NCI-H510A treated with DMSO at 0.1 percent for 48 hours (cell line): Measurements from ENCODE around the gene SLC5A2.

Experiments used
- DNase-seq: peaks from one replicate; lab custom pipeline; 2025; lab: John Stamatoyannopoulos, UW

SLC5A2 gene

DNA sequence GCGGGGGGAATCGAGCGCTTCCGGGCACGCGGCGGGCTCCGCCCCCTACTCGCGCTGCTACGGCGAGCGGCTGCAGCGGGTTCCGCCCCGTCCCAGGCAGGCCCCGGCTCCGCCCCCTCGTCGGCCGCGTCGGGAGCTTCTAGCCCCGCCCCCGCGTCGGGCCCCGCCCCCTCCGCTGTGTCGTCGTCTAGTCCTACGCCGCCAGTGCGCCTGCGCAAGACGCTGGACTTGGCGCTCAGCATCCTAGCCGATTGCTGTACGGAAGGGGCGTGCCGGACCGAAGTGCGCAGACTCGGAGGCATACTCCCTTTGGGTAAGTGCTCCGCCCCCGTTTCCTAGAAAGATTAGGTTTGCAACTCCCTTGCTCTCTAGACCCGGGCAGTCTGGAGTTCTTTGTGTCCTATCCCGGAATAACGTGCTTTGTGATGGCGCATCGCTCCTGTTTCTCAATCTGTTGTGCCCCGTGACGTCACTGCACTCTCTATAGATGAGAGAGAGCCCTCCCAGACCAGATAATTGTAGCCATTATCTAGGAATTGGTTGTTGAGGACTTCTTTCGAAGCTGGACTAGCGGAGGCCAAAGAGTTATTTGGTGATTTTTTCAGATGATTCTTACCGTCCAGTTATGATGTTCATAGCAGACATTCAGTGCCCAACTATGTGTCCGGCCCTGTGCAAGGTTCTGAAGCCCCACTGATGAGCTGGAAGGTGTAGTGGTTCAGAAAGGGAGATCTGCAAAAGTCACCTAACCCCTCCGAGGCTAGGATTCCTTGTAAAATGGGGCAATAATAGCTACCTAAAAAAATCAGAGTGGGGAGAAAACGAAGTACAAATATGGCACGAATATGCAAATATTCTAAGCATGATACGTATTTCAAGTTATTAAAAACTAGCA lies 23.0 kb upstream of the SLC5A2 start:
- DNase-seq, result peak; percentile 99

DNA sequence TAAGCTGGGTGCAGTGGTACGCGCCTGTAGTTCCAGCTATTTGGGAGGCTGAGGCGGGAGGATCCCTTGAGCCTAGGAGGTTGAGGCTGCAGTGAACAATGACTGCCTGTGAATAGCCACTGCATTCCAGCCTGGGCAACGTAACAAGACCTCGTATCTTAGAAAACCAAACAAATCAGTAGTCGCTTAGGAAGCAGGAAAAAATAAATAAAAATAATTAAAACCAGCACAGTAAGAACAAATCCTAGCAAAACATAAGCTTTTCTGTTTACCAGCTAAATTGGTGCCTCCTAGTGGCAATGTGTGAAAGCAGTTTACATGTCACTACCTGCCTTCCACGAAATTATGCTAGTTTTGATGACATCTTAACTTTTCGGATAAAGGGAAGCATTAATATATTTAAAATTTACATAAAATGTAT lies 22.3 kb upstream of the SLC5A2 start:
- DNase-seq, result peak; percentile 47

DNA sequence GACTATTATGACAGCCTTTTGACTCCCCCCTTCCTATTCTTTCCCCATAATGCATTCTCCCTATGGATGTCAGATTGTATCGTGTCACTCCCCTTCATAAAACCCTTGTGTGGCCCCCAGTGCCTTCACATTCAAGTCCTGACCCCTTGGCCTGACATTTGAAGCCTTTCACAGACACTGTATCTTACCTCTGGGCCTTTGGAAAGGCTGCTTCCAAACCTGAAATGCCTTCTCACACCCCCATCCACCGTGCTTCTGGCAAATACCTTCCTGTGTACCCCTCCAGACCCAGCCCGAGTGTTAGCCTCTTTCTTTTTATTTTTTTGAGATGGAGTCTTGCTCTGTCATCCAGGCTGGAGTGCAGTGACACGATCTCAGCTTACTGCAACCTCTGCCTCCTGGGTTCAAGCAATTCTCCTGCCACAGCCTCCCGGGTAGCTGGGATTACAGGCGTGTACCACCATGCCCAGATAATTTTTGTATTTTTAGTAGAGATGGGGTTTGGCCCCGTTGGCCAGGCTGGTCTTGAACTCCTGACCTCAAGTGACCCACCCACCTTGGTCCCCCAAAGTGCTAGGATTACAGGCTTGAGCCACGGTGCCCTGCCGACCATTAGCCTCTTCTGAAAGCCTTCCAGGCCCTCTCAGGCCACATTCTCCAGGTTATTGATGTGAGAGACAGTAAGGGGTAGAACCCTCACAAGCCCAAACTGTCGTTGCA lies 21.6 kb upstream of the SLC5A2 start:
- DNase-seq, result no peak

DNA sequence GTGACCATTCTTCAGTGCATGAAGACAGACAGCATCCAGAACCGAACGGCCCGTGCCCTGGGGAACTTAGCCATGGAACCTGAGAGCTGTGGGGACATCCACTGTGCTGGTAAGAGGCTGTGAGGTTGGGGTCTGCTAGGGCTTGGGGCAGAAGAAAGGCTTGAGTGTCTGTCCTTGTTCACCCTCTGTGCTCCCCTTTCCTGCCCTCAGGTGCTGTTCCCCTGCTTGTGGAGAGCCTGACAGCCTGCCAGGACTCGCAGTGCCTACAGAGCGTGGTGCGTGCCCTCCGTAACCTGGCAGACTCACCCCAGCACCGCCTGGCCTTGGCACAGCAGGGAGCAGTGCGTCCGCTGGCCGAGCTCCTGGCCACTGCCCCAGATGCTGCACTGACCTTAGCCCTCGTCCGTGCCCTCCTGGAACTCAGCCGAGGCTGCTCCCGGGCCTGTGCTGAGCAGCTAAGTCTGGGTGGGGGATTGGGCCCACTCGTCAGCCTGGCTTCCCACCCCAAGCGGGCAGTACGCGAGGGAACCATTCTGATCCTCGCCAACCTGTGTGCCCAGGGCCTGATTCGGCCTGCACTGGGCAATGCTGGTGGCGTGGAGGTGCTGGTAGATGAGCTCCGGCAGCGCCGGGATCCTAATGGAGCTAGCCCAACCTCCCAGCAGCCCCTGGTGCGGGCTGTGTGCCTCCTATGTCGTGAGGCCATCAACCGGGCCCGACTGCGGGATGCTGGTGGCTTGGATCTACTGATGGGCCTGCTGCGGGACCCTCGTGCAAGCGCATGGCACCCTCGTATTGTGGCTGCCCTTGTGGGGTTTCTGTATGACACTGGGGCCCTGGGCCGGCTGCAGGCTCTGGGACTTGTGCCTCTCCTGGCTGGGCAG lies 20.8 kb upstream of the SLC5A2 start:
- no peak for DNase-seq

DNA sequence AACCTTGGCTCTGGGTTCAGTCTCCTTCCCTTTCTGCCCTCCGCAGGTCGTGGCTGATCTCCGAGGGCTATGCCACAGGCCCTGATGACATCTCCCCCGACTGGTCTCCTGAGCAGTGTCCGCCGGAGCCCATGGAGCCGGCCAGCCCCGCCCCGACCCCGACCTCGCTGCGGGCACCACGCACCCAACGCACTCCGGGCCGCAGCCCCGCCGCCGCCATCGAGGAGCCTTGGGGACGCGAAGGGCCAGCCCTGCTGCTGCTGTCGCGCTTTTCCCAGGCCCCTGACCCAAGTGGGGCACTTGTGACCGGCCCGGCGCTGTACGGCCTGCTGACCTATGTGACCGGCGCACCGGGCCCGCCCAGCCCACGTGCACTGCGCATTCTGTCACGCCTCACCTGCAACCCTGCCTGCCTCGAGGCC lies 18.6 kb upstream of the SLC5A2 start:
- DNase-seq, result no peak

DNA sequence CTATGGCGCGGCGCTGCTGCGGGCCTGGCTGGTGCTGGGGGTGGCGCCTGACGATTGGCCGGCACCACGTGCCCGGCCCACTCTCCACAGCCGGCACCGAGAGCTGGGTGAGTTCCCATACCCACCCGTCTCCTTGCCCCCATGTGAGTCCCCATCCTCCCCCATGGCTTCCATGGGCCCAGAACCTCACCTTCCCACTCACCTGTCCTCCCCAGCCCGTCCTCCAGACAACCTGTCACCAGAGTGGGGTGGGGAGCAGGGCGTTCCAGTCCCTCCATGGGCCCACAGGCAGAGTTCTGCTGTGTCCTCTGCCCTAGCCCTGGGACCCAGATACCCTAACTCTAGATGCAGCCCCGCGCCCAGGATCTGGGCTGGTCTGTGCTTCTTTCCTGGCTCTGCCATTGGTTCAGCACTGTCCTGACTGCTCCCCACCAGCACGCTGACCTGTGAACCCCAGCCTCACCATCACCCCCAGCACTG lies 18.1 kb upstream of the SLC5A2 start:
- DNase-seq, result no peak

DNA sequence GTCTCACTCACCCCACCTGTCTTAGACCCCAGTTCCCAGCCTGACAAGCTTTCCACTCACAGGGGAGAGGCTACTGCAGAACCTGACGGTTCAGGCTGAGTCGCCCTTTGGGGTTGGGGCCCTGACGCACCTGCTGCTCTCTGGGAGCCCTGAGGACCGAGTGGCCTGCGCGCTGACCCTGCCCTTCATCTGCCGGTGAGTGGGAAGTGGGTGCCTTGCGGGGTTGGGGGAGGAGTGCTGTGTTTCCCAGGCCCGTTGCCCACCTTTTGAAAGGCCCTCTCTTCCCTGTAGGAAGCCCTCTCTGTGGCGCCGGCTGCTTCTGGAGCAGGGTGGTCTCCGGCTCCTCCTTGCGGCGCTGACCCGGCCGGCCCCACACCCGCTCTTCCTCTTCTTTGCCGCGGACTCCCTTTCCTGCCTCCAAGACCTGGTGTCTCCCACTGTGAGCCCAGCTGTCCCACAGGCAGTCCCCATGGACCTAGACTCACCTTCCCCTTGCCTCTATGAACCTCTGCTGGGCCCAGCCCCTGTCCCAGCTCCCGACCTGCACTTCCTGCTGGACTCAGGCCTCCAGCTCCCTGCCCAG lies 17.0 kb upstream of the SLC5A2 start:
- DNase-seq, result no peak

DNA sequence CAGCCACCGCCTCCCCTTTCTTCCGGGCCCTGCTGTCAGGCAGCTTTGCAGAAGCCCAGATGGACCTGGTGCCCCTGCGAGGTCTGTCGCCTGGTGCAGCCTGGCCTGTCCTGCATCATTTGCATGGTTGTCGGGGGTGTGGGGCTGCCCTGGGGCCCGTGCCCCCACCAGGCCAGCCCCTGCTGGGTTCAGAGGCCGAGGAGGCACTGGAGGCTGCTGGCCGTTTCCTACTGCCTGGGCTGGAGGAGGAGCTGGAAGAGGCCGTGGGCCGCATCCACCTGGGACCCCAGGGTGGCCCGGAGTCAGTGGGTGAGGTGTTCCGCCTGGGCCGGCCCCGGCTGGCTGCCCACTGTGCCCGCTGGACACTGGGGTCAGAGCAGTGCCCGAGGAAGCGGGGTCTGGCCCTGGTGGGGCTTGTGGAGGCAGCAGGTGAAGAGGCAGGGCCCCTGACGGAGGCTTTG lies 16.5 kb upstream of the SLC5A2 start:
- no peak for DNase-seq

DNA sequence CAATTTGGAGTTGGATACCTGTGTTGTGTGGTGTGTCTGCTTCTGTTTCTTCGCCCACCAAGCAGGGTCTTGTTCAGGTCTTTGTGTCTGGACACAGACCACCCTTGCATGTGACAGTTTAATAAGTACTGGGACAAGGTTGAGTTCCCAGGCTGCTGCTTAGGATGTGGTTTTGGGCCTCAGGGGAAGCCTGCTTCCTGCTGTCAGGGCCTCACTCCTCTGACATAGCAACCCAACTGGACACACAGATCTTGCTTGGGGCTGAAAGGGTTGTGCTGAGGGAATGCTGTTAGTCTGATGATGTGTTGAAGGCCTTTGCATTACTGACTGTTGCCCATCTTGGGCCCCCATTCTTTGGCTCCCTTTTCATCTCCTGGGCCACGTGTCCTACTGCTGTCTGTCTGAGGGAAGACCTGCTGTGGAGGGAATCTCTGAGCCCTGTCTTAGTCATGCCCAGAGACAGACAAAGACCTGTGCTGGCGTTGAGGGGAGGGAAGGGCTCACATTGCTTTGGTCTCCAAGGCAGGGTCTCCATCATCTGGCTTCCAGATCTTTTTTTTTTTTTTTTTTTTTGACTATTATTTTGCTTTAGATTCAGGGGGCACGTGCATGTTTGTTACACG lies 15.7 kb upstream of the SLC5A2 start:
- no peak for DNase-seq

DNA sequence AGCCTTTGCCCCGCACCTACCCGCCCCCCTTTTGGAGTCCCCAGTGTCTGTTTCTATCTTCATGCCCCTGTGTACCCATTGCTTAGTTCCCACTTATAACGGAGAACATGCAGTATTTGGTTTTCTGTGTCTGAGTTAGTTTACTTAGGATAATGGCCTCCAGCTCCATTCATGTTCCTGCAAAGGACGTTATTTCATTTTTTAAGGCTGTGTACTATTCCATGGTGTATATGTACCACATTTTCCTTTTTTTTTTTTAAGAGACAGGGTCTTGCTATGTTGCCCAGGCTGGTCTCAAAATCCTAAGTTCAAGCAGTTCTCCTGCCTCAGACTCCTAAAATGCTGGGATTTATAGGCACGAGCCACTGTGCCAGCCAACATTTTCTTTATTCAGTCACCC lies 15.1 kb upstream of the SLC5A2 start:
- DNase-seq, result no peak

DNA sequence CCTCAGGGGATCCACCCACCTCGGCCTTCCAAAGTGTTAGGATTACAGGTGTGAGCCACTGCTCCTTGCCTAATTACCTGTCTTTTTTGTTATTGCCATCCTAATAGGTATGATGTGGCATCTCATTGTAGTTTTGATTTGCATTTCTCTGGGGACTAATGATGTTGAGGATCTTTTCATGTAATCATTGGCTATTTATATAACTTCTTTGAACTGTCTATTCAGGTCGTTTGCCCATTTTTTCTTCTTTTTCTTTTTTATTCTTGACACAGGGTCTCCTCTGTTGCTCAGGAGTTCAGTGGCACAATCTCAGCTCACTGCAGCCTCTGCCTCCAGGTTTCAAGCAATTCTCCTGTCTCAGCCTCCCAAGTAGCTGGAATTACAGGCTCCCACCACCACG lies 12.3 kb upstream of the SLC5A2 start:
- no peak for DNase-seq

DNA sequence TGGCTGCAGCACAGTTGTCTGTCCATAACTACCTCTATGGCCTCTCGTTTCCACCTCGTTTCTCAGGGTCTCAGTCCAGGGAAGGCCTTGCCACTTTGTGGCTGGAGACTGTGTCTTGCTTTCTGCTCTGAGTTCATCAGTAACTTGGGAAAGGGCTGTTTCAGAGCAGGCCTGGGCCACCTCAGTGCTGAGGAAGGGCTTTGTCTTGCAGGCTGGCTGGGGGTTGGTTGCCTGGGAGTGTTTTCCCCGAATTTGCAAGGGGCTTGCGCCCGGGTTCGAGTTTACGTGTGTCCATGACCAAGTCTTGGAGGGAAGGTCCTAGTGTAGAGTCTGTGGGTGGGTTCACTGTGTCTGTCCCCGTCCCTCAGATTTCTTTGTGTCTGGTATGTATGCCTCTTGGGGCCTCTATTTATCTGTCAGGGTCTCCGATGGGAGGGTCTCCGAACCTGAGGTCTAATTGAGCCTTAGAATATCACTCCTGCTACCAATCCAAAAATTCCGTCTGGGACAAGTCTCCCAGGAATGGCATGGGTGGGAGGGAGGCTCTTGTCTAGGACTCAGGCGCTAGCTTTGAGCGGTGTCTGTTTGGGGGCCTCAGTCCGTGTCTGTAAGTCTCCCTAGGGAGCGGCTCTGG lies 11.6 kb upstream of the SLC5A2 start:
- no peak for DNase-seq

DNA sequence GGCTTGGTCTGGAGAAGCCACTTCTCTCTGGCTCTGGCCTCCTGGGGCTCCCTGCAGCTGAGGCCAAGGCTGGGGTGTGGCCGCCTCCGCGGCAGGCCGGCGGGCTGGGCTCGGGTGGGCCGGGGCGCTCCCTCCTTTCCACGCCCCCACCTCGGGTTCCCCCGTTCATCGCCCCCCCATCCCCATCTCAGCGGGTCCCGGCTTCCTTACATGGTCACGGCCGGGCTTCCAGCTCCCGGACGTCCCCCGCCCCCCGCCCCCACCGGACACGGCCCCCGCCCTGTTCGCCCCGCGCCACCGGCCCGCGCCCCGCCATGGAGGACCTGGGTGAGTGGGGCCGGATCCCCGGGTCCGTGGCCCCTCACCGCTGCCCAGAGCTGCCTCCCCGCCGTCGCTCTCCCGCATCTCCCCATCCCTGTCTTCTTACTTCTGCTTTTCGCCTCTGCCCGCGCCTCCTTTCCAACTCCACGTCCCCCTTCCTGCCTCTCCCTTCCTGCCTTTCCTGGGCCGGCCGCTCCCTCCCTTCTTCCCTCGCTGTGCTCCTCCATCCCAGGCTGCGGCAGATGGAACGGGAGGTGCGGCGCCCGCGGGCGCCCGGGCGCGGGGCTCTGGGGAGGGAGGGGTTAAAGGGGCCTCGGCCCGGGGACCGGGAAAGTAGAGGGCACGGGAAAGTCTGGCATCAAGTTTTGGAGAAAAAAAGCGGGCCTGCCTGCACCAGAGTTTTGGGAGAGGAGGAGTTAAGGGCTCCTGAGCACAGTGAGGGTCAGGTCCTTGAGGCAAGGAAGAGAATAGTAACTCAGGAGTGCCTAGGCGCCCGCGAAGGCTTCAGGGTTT lies 10.8 kb upstream of the SLC5A2 start, which contains the start of gene TGFB1I1:
TSS of gene TGFB1I1 (plus strand) at position 278 of the 834 bp plus-strand sequence. CDS start at position 315, 37 bp downstream.
- peak; percentile 29 for DNase-seq

DNA sequence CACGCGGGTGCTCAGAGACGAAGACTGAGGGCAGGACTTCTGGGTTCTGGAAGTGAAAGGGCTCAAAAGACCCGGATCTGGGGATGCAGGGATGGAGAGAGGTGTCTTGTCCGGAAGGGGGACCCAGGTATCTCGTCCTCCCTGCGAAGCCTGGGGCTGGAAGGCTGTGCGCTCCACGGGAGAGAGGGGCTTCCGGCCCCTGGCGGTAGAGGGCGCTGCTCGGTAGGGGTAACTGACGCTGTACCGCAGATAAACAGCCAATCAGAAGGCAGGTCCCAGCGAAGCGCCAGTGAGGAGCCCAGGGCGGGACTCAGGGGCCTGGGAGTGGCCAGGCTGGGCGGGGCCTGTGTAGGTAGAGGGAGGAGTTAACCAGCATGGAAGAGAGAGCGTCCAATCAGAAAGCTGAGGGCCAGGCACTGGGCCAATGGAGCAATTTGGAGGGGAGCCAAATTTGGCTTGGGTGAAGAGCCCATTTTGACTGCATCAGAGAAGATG lies 10.2 kb upstream of the SLC5A2 start:
- DNase-seq, result peak; percentile 45

DNA sequence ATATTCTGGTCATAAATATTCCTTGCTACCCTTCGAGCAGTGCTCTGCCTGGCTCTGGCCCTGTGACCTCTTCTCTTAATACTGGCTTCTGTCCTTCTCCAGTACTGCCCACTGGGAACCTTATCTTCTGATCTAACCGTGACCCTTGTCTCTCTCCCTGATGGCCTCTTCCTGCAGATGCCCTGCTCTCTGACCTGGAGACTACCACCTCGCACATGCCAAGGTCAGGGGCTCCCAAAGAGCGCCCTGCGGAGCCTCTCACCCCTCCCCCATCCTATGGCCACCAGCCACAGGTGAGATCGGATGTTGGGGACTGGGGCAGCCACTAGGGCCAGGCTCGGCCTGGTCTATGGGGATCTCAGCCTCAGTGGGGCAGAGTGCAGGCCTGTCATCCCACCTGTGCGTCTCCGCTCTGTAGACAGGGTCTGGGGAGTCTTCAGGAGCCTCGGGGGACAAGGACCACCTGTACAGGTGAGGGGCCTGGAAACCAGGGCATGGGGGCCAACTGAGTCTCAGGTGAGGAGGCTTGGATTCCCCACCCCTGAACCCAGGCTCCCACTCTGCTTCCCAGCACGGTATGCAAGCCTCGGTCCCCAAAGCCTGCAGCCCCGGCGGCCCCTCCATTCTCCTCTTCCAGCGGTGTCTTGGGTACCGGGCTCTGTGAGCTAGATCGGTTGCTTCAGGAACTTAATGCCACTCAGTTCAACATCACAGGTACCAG lies 9.5 kb upstream of the SLC5A2 start:
- no peak for DNase-seq

DNA sequence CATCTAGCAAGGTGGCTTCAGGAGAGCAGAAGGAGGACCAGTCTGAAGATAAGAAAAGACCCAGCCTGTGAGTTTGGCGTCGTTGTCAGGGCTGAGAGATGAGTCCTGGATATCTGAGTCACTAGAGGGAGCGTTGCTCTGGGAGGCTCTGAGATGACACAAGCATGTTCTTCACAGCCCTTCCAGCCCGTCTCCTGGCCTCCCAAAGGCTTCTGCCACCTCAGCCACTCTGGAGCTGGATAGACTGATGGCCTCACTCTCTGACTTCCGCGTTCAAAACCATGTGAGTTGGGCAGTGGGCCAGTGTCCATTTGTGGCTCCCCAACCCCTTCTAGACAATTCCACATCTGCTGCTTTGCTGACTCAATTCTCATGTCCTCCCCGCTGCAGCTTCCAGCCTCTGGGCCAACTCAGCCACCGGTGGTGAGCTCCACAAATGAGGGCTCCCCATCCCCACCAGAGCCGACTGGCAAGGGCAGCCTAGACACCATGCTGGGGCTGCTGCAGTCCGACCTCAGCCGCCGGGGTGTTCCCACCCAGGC lies 8.7 kb upstream of the SLC5A2 start:
- DNase-seq, result no peak

DNA sequence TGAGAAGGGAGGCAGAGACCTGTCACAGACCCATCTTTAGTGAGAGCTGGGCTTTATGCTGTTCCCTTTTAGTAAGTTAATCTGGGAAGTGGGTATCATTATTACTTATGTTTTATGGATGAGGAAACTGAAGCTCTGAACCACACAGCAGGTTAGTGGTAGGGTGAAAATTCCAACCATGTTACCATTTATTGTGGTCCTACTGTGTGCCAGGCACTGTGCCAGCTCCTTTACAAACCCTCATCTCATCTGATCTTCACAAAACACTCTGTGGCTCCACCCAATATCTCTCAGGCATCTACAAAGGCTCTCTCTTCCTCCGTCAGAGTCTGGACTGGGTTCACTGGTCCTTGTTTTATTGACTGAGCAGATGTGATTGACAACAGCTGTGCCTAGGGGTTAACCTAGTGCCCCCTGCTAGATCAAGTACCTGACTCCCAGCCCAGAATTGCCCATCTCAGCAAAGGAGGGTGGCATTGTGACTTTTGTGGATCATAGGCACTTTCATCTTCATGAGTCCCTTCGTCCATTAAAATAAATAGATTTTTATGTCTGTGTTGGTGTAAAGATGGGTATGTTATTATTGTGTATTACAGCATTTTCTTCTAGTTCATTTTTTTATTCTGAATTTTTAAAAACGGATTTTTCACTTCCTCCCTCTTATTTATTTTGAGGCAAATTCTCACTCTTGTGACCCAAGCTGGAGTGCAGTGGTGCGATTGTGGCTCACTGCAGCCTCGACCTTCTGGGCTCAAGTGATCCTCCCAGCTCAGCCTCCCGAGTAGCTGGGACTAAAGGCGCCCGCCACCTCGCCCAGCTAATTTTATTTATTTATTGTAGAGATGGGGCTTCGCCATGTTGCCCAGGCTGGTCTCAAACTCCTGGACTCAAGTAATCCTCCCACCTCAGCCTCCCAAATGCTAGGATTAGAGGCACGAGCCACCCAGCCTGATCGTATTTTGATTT lies 7.9 kb upstream of the SLC5A2 start:
- DNase-seq, result no peak
